WI38 (cell line): ENCODE results near the gene CTR9.

Experiments
- H3K4me3 ChIP-seq: 2 replicates; pipeline ENCODE4 v1.5.1; 2011; ENCODE audit warnings: low read depth, mild to moderate bottlenecking, control low read depth, low read length
- CTCF ChIP-seq: IDR thresholded peaks from 2 replicates; pipeline ENCODE4 v1.5.1; 2012; ENCODE audit warnings: low read depth, mild to moderate bottlenecking, control low read depth, low read length

Gene CTR9

GRCh38 chr11:10750838-10751580 lies at the start of gene CTR9:
TSS of gene CTR9 (plus strand) at chr11:10751246. CDS start at chr11:10751413, 167 bp downstream.
- no peak for TF ChIP-seq CTCF
- peak within 1 kb of the TSS; percentile 97 for H3K4me3 ChIP-seq

DNA sequence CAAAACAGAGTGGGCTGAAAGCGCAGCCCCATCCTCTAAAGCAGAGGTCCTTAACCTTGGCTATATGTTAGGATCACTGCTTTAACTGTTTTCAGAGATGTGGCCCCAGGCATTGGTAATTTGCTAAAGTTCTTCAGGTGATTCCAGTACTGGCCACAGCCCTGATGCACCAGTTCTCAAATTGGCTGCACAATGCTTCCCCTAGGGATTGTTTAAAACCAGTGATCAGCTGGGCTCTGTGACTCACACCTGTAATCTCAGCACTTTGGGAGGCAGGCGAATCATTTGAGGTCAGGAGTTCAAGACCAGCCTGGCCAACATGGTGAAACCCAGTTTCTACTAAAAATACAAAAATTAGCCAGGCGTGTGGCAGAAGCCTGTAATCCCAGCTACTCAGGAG lies 49.1 kb upstream of the CTR9 start:
- no peak for TF ChIP-seq CTCF
- no peak overlapping the region for H3K4me3 ChIP-seq

- no peak for TF ChIP-seq CTCF
- no peak overlapping the region for H3K4me3 ChIP-seq
Observed at GRCh38 chr11:10708131-10708530, 42.9 kb upstream of the CTR9 start.

DNA sequence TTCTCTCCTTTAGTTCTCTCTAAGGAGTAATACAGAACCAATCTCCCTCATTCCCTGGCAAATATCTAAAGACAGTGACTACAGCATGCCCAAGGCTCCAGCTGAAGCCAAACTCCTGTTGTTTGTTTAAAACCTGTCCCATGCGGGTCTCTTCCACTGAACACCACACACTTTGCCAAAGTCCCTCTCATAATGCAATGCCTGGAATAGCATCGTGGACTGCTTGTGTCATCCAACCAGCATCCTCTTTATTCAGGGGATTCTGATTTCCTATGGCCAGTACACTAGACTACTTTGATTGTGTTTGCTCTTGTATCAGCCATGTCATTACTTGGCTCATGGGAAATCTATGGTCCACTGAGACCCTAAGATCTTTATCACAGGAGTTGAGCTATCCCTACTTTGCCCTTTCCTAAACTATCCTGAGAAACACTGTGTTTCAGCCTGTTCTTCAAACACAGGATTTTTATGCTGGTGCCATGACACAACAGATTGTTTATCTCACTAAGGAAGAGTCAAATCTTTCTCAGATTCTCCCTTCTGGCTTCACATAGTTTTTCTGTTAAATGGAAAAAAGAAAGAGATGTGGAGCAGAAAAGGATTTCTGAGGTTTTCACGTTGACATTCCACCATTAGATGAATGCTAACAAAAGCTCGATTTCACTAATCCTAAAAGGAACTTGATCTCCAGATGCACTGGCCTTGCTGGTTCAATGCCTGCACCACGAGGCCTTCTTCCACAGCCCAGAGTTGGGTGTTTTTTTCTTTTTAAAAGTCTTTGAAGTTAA lies 41.6 kb upstream of the CTR9 start:
- TF ChIP-seq CTCF, result no peak
- H3K4me3 ChIP-seq, result no peak overlapping the region

DNA sequence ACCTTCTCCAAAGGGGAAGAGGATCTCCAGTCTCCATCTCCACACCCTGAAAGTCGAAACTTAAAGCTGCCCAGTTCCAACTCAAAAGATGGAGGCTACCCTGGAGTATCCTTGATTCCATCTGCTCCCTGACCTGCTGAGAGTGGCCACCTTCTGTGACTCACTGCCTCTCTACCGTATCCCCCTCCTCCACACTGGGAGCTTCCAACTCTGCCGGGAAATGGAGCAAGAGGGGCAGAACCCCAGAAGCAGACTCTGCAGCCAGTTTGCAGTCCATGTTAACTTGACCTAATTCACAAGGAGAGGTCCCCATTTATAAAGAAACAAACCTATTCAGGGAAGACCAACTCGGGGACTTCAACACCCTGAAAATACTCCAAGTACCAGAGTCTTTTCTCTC lies 35.5 kb upstream of the CTR9 start:
- no peak overlapping the region for H3K4me3 ChIP-seq
- TF ChIP-seq CTCF, result no peak

GRCh38 chr11:10716122-10716521 lies 34.9 kb upstream of the CTR9 start:
- H3K4me3 ChIP-seq, result no peak overlapping the region
- no peak for TF ChIP-seq CTCF
